UCSD-AML1 (cell line): ENCODE results near the gene WASF1.
"Not testable (repeated sequence)": the region's sequence is repeated elsewhere in the genome, so short reads cannot be mapped to it uniquely, and the experiment has no call there.

Experiments
- DNase-seq: peaks from one replicate; lab custom pipeline; 2025; ENCODE audit not compliant: unreplicated experiment; lab: John Stamatoyannopoulos, UW

Gene WASF1

DNA sequence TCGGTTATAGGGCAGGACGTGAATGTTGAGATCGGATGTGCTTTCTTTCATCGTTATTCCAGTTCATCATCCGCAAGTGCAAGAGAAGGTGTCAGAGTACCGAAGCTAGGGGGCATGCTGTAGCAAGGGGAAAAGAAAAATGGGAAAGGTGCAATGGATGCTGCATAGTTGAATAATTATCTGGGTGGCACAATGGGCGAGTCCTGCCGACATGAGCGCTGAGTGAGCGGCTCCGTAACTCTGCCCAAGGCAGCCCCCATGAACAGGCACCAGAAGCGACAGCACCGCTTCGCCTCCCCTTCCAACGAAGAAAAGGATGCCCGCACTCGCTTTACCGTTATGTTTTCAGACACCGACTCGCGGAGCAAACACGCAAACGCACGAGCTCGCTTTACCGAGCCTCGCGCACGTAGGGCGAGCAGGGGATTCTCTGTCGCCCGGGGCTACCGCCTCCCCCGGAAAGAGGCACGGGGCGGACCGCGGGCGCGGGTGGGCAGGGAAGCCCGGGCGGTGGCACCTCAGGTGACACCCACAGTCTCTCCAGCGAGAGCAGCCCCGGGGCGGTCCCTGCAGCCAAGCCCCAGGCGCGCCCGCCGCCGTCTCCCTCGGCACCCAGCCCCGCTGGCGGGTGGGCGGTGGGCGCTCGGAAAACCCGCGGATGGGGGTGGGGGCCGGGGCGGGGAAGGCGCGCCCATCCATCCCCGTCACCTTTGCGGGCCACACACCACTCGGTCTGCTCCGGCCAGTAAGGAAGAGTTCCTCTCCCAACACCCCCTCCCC is 654 bp downstream of the WASF1 start:
- peak; percentile 60 for DNase-seq

DNA sequence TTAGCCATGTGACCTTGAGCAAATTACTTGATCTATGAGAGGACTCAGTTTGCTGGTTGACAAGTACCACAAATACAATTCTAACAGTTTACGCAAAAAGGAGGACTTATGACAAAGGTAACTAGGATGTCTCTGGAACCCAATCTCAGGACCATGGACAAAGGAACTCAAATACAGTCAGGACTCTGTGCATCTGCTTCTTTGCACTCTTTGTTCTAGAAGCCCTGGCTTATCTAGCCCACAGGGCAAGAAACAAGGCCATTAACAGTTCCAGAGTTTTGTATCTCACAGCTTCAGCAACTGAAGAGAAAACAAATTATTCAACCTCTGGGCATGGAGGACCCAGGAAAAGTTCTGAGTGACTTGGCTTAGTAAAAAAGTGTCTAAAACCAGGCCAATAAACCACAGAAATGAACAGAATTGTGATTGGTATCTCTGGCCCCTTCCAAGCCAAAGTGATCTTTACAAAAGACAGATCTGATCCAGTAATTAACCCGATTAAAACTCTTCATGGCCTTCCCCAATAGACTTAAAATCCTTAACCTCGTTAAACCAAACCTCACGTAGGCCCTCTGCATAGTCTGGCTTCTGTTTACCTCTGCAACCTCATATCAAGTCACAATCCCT is 5.9 kb downstream of the WASF1 start:
- no peak for DNase-seq

GRCh38 chr6:110170081-110170480 is 9.4 kb downstream of the WASF1 start:
- DNase-seq: no peak

- no peak for DNase-seq
Measured at GRCh38 chr6:110158479-110158878, 21.0 kb downstream of the WASF1 start.

- DNase-seq: no peak
Measured at GRCh38 chr6:110147870-110148269, 31.6 kb downstream of the WASF1 start.

GRCh38 chr6:110140650-110141049 is 38.8 kb downstream of the WASF1 start:
- no peak for DNase-seq

DNA sequence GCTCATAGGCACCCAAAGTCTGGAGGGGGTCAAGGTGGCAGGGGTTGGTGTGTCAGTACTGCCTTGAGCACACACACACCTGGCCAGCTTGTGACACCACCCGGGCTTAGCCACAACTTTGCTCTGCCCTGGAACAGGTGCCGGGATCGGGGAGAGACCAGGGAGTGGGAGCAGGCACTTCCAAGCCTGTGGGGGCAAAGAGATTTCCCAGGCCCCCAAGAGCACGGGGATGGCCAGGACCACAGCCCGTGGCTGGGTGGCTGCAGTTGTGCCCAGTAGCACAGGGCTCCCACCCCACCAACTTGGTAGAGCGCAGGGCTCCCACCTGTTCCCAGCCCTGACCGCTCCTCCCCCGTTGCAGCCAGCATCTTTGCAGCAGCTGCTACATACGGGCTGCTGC is 40.4 kb downstream of the WASF1 start:
- DNase-seq: no peak

DNA sequence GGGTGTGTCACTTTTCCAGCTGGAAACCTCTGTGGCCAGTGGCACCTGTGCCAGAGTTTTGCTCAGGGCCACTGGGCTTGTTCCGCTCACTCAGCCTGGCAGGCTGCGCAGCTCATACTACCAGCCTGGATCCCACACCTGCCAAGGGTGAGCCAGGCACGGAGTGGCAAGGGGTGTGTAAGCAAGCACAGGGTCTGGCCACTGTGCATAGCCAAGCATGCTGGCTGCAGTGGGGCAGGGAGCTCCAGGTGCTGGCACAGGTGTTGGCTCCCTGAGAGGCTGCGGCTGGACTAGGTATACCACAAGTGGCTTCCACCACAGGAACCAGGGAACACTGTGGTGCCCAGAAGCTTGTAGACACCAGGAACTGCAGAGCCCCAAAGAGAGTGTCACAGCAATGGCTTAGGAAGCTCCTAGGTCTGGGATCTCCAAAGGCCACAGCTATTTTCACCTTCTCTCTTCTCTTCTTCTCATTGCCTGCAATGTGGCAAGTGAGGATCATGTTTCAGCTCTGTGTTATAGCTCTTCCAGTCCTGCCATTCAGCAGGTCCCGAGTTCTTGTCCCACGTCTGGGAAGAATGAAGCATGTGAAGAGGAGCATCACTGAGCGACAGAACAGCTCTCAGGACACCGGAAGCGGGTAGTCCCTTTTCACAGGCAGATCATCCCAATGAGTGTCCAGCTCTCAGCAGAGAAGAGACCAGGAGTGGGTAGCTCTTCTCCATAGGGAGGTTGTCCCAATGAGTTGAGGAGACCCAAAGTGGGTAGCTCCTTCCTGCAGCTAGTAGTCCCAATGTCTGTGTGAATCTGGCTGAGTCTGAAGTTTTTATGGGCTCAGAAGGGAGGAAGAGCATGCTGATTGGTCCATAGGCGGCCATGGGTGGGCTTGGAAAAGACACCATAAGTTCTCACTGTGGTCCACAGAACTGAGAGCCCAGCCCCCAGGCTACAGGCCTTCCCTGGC is 41.3 kb downstream of the WASF1 start:
- DNase-seq: no peak

DNA sequence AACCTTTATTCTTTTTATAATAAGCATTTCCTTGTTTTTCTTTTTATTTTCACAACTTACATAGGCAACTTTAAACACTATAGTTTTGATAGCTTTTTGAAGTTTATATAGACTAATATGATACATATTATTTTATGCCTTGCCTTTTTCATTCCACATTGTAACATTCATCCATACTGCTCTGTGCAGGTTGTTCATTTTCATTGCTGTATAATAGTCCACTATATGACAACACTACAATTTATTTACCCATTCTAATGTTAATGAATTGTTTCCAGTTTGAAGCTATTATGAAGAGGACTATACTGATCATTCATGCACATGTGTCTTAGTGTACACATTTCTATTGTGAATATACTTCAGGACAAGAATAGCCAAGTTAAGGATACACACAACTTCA is 49.1 kb downstream of the WASF1 start:
- DNase-seq: no peak

DNA sequence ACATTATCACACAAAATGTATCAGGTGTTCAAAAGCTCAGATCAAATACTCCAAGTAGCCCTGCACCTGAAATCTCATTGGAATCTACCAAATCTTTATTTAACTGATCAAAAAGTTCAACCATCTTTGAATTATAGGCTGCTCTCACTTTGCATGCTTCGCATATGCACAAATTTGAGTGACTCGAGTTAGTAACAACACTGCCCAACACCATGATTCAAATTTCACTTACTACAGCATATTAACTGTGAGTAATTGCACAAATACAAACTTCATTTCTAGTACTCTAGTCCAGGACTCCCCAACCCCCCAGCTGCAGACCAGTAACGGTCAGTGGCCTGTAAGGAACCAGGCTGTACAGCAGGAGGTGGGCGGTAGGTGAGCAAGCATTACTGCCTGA is 51.1 kb downstream of the WASF1 start:
- DNase-seq: no peak

GRCh38 chr6:110125361-110125760 is 54.1 kb downstream of the WASF1 start:
- no peak for DNase-seq

- DNase-seq: not testable (repeated sequence)
Measured at GRCh38 chr6:110121655-110122054, 57.8 kb downstream of the WASF1 start.

GRCh38 chr6:110116258-110116657 is 63.2 kb downstream of the WASF1 start:
- DNase-seq: no peak

- no peak for DNase-seq
Measured at GRCh38 chr6:110114004-110114403, 65.5 kb downstream of the WASF1 start.

GRCh38 chr6:110105296-110105695 is 74.2 kb downstream of the WASF1 start:
- DNase-seq: no peak

DNA sequence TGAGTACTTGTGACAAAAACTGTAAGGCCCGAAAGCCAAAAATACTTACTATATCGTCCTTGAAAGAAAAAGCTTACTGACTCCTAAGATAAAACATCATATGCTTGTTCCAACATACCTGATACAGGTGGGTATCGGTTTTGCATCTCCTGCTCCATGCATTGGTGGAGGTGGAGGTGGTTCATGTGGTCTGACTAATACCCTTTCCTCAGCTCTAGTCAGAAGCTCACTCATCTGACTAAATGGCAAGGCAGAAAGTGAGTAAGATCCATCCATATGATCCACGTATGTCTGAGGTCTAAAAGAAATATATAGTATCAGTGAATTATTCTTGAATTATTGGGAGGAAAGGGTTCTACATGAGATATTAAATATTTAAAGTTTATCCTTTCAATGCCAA is 76.2 kb downstream of the WASF1 start:
- no peak for DNase-seq

DNA sequence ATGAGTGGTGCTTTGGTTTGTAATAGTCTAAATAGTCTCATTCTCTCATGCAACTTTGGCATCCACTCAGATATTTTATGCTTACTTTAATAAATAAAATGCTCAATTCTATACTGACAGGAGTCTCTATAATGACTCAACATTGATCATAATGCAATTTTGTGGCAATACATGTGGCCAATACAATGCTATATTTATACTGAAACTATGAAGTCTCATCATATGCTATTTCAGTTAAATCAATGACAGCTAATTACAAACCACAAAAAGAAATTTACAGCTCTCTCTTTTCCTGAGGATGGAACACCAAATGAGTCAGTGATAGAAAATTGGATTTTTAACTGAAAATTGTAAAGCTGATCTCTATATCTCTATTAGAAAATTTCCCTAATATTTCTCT is 77.1 kb downstream of the WASF1 start:
- no peak for DNase-seq

- DNase-seq: no peak
Measured at GRCh38 chr6:110101885-110102284, 77.6 kb downstream of the WASF1 start.

- no peak for DNase-seq
Measured at GRCh38 chr6:110098511-110099116, 80.9 kb downstream of the WASF1 start.

DNA sequence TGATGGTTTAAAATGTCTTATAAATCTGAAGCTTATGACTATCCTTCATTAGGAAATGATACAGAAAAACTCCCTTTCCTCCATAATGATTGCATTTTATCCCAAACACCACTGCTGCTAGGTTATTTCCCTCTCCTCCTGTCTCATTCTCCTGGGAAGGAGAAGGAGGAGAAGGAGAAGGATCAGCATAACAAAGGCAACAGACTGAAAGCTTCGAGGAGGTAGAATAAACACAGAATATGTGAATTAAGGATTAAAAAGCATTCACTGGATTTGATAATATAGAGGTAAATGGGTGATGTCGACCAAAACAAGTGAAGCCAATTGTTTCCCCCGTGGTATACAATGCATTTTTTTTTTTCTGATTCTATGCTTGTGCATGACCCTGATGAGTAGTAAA is 82.0 kb downstream of the WASF1 start:
- DNase-seq: no peak

- DNase-seq: no peak
Measured at GRCh38 chr6:110095935-110096334, 83.5 kb downstream of the WASF1 start.
